Upper lobe of right lung (tissue), 1 donor: ENCODE measurements around the gene DDX5. TPM values are rescaled to one million over a fixed set of nuclear protein-coding genes. Genes with fewer than 3 reads are reported as not detected.
A peak's percentile ranks its signal among the peaks of the same experiment; 100 is the strongest.

Experiments
- ATAC-seq: fragments of 200-7000 bp; cut with Tn5 transposase; one replicate; pipeline ENCODE4 v1.9.1; 2020; ENCODE audit warnings: mild to moderate bottlenecking, moderate library complexity
- DNase-seq: peaks from one replicate; pipeline ENCODE4 v3.0.0-alpha.2; 2020
- H3K27ac ChIP-seq: fragments of 200-600 bp; one replicate; pipeline ENCODE4 v1.8.0; 2022
- H3K27me3 ChIP-seq: fragments of 200-600 bp; one replicate; pipeline ENCODE4 v1.8.0; 2022; ENCODE audit warnings: mild to moderate bottlenecking
- H3K36me3 ChIP-seq: fragments of 200-600 bp; one replicate; pipeline ENCODE4 v1.8.0; 2022
- H3K4me1 ChIP-seq: fragments of 200-600 bp; one replicate; pipeline ENCODE4 v1.8.0; 2022
- H3K4me3 ChIP-seq: fragments of 200-600 bp; one replicate; pipeline ENCODE4 v1.8.0; 2022; ENCODE audit warnings: mild to moderate bottlenecking
- H3K9me3 ChIP-seq: fragments of 200-600 bp; one replicate; pipeline ENCODE4 v1.8.0; 2022
- intact Hi-C: fragments of 100-400 bp; cut with DNase I; formaldehyde crosslinking; loops from one replicate; pipeline ENCODE4 v1.11.0; 2022
- total RNA-seq: library from RNA; stranded (reverse); fragmentation: NEBNext Ultra II Directional; extraction: Animal tissue kit (Norgen Biotek cat#: 25700); gene quantifications from one replicate; pipeline ENCODE4 v1.2.1, GENCODE V29; 2021
- TF ChIP-seq, protein P1 (sequence below): fragments of 200-600 bp; IDR thresholded peaks from one replicate; pipeline ENCODE4 v1.8.0; 2022; ENCODE audit warnings: antibody characterized with exemption
- donor health status: DM: no; HTN: yes; CAD: no; lungs with severe emphysema.

Gene DDX5
- total RNA-seq, 1 donor from 2014 or later, result 881 TPM

GRCh38 chr17:64503821-64504768 is 2.0 kb downstream of the DDX5 start:
- Histone ChIP-seq H3K27ac (peak overlapping the region; percentile 100), H3K4me1 (peaks cover 65% of the 10 kb centered on the region), H3K36me3 (peaks cover 63% of the 10 kb centered on the region), H3K4me3 (peak overlapping the region; percentile 81), H3K9me3 (no peaks in the 10 kb centered on the region), H3K27me3 (no peaks in the 10 kb centered on the region)
- ATAC-seq (no peak), DNase-seq (no peak)
- intact Hi-C loops, result no loop called here
- TF ChIP-seq, protein P1, sequence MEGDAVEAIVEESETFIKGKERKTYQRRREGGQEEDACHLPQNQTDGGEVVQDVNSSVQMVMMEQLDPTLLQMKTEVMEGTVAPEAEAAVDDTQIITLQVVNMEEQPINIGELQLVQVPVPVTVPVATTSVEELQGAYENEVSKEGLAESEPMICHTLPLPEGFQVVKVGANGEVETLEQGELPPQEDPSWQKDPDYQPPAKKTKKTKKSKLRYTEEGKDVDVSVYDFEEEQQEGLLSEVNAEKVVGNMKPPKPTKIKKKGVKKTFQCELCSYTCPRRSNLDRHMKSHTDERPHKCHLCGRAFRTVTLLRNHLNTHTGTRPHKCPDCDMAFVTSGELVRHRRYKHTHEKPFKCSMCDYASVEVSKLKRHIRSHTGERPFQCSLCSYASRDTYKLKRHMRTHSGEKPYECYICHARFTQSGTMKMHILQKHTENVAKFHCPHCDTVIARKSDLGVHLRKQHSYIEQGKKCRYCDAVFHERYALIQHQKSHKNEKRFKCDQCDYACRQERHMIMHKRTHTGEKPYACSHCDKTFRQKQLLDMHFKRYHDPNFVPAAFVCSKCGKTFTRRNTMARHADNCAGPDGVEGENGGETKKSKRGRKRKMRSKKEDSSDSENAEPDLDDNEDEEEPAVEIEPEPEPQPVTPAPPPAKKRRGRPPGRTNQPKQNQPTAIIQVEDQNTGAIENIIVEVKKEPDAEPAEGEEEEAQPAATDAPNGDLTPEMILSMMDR, result no peak

DNA sequence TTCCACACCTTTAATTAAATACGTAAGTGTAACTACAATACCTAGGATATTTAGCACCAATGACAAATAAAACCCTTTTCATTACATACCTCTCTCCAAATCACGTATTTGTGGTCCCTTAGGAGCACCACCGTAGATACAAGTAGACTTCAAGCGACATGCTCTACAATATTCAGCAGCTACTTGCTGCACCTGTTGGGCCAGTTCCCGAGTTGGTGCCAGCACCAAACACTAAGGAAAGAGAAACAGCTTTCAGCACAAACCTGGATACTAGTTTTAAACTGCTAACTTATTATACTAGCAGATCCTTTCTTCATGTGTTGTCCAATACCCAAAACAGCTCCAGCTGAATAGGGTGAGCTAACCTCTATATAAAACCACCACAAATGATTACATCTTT is 2.7 kb downstream of the DDX5 start:
- Histone ChIP-seq H3K27ac (no peak overlapping the region), H3K4me3 (peak overlapping the region; percentile 81)
- intact Hi-C loops, result no loop called here

GRCh38 chr17:64502809-64503208 is 3.3 kb downstream of the DDX5 start:
- H3K27me3 ChIP-seq, result no peaks in the 10 kb centered on the region
- DNase-seq (no peak), ATAC-seq (no peak)
- intact Hi-C loops, result no loop called here
- H3K4me1 ChIP-seq, result peaks cover 52% of the 10 kb centered on the region
- H3K4me3 ChIP-seq, result peak overlapping the region; percentile 81
- peaks cover 72% of the 10 kb centered on the region for H3K36me3 ChIP-seq
- no peak overlapping the region for H3K27ac ChIP-seq
- no peaks in the 10 kb centered on the region for H3K9me3 ChIP-seq
- TF ChIP-seq, protein P1, result no peak

More for the DNA sequence above, 2.7 kb downstream of the DDX5 start:
- Histone ChIP-seq H3K27me3 (no peaks in the 10 kb centered on the region), H3K36me3 (peaks cover 66% of the 10 kb centered on the region), H3K9me3 (no peaks in the 10 kb centered on the region), H3K4me1 (peaks cover 58% of the 10 kb centered on the region)
- DNase-seq (no peak), ATAC-seq (no peak)
- TF ChIP-seq, protein P1, result no peak

GRCh38 chr17:64502021-64502420 is 4.1 kb downstream of the DDX5 start:
- peak overlapping the region; percentile 15 for H3K4me3 ChIP-seq
- no peak for ATAC-seq
- no peaks in the 10 kb centered on the region for H3K9me3 ChIP-seq
- TF ChIP-seq, protein P1, result no peak
- H3K4me1 ChIP-seq, result peaks cover 57% of the 10 kb centered on the region
- H3K27ac ChIP-seq, result no peak overlapping the region
- peaks cover 76% of the 10 kb centered on the region for H3K36me3 ChIP-seq
- no peaks in the 10 kb centered on the region for H3K27me3 ChIP-seq
- intact Hi-C loops, result no loop called here
- DNase-seq, result no peak

- ATAC-seq (no peak), DNase-seq (no peak)
- Histone ChIP-seq H3K27ac (no peak overlapping the region), H3K27me3 (no peaks in the 10 kb centered on the region), H3K4me3 (no peak overlapping the region), H3K36me3 (peaks cover 76% of the 10 kb centered on the region), H3K4me1 (peaks cover 58% of the 10 kb centered on the region), H3K9me3 (no peaks in the 10 kb centered on the region)
- TF ChIP-seq, protein P1, result no peak
- intact Hi-C loops, result no loop called here
Measured at GRCh38 chr17:64500862-64501765, 5.0 kb downstream of the DDX5 start.
